MV-4-11 (cell line): ENCODE results near the gene INO80C.

Experiments
- DNase-seq: peaks from one replicate; lab custom pipeline; 2025; lab: John Stamatoyannopoulos, UW

The INO80C gene, protein sequence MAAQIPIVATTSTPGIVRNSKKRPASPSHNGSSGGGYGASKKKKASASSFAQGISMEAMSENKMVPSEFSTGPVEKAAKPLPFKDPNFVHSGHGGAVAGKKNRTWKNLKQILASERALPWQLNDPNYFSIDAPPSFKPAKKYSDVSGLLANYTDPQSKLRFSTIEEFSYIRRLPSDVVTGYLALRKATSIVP

DNA sequence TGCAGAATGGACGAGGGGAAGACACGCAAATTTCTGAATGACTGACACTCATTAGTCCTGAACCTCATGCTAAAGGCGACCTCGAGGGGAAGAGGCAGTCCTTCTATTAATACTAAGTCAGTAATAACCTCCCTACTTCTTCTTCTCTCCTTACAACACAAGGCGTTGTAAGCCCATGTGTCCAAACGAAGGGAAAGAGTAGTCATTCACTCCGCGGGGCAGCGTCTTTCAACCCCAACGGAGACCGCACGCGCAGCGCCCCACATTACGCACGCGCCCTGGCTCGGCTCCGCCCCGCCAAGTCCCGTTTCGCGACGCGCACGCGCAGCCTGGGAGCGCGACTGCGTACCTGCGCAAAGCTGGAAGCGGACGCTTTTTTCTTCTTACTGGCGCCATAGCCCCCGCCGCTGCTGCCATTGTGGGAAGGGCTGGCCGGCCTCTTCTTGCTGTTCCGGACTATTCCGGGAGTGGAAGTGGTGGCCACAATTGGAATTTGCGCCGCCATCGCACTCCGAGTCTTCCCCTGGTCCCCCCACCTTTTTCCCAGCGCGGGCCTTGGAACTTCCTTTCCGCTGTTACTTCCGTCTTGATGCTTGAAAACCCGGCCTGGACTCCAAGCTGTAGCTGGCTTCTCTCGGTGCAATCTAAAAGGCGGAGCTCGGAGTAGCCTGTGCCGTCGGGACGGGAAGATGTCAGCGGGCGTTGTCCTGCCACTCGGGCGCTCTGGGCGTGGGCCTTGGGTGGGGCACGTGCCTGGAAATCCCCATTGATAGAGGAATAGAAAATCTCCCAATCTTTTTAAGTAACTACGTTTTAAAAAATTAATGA, at the start of gene INO80C:
TSS of gene INO80C (minus strand) at position 591 of the 828 bp plus-strand sequence. CDS start at position 505, 86 bp downstream.
- peak; percentile 90 for DNase-seq

DNA sequence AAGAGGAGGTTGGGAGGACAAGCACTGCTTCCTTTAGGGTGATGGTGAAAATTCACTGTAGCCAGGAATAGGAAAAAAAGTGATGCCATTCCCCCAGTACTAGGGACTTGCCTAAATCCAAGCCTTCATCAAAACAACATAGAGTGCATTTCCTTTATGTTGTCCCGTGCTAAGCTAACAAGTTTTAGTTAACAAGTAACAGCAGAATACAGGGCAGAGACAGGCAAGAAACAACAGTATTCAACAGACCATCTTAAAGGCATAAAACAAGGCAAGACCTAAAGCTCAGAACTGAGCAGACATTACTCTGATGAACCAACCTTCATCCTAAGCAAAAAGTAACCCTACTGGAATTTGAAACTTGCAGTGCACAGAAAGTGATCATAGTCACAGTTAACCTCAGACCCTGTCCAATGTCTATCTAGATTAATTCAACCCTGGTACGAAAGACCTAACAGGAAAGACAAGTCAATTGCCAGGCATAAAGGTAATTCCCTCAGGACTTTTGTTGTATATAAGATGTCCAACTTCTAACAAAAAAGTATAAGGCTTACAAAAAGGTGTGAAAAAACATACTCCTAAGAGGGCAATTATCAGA, 49.3 kb upstream of the INO80C start:
- DNase-seq: no peak

DNA sequence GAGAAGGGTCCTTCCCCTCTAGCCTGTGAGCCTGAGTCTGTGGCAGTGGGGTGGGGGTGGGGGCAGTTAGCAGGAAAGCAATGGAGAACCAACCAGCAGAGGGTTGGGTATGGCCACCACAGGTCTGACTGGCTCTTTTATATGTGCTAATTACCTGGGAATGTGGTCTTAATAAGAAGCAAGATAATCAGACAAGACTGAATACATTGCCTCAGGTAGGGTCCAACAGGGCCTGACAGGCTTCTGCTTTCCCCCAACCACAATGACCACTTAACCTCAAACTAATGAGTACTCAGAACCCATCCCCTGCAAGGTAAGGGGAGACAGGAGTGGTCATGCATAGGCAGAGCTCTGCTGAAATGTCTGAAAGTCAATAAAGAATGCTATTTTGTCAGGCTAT, 44.6 kb upstream of the INO80C start:
- DNase-seq: no peak

DNA sequence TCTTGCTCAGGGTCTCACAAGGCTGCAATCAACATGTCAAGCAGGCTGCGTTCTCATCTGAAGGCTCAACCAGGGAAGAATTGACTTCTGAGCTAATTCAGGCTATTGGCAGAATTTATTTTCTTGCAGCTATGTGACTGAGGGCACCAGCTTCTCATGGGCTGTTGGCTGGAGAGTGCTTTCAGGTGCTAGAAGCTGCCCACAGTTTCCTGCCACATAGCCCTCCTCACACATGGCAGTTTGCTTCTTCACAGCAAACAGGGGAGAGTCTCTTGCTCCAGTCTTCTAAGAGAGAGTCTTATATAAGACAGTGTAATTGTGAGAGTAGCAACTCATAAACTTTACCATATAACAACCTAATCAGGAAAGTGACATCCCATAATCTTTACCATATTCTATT, 37.5 kb upstream of the INO80C start:
- no peak for DNase-seq

DNA sequence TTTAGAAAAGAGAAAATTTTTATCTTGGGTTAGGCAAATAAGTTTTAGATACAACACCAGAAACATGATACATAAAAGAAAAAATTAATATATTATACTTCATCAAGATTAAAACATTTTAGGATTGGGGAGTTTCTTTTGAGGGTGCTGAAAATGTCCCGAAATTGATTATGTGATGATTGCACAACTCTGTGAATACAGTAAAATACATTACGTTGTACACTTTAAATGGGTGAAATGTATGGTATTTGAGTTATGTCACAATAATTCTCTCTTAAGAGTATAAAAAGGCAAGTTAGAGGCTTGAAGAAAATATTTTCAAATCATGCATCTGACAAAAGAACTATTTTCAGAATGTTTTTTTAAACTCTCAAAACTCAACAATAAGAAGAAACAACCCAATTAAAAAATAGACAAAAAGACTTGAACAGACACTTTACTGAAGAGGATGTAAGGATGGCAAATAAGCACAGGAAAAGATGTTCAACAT, 36.2 kb upstream of the INO80C start:
- DNase-seq: no peak

DNA sequence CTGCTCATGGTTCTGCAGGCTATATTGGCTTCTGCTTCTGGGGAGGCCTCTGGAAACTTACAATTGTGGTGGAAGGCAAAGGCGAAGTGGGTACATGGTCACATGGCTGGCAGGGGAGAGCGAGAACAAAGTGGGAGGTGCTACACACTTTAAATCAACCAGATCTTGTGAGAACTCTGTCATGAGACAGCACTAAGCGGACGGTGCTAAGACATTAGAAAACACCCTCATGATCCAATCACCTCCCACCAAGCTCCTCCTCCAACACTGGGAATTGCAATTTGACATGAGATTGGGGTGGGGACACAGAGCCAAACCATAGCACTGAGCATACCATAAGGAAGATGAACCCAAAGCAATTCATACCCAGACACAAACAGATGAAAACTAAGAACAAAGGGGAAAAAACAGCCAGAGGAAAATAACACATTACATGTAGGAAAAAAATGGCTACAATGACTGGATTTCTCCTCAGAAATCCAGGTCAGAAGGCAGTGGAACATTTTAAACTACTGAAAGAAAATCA, 31.1 kb upstream of the INO80C start:
- no peak for DNase-seq

DNA sequence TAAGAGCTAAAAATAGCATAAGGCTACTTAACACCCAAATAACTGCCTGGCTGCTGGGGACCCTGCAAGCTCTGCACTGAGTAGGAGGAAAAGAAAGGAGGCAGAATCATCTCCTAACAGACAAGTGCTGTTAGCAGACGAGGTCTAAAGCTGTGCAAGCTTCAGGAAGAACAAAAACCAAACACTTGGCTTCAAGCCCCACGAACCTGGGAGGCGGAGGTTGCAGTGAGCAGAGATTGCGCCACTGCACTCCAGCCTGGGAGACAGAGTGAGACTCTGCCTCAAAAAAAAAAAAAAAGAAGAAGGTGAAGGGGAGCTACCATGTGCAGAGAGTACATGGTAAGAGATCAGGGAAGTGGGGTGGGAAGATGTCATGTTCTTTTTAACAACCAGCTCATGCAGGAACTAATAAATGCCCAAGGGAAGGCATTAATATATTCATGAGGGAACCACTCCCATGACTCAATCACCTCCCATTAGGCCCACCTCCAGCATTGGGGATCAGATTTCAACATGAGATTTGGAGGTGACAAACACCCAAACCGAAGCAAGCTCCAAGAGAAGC, 28.8 kb upstream of the INO80C start:
- peak; percentile 25 for DNase-seq

DNA sequence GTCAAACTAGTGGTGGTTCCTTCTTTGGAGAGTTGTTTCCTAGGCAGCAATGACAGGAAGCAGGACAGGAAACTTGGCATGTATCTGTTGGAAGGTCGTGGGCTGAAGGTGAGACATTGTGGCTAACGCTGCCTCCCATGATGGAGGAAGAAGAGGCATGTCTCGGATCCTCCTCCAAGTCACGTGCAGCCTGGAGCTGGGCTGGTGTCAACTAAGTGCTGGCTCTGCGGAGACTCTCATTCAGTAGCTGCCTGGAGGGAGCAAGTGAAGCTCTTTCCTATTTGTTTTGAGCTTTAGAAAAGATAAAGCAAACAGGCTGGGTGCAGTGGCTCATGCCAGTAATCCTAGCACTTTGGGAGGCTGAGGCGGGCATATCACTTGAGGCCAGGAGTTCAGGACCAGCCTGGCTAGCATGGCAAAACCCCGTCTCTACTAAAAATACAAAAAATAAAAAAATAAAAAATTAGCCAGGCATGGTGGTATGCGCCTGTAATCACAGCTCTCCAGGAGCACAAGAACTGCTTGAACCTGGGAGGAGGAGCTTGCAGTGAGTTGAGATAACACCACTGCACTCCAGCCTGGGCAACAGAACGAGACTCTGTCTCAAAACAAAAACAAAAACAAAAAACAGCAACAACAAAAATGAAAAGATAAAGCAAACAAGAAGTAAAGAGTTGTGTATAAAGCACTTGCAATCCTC, 28.2 kb upstream of the INO80C start:
- no peak for DNase-seq

DNA sequence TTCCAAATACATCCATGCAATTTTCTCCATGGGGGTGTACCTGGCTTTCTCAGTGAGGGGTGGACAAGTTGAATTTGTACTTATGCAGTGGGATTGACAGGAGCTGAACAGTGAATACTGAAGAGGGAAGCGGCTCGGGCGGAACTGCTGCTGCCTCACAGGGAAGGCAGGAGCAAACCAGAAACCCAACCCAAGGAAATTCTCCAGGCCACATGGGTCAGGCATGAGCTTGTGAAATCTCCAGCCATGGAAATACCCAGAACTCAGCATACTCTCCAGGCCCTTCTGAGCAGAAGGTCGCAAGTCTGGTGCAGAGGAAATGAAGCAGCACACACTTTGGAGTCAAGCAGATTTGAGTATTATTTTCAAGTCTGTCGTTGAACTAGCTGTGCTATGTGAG, 26.5 kb upstream of the INO80C start:
- DNase-seq: peak; percentile 57

DNA sequence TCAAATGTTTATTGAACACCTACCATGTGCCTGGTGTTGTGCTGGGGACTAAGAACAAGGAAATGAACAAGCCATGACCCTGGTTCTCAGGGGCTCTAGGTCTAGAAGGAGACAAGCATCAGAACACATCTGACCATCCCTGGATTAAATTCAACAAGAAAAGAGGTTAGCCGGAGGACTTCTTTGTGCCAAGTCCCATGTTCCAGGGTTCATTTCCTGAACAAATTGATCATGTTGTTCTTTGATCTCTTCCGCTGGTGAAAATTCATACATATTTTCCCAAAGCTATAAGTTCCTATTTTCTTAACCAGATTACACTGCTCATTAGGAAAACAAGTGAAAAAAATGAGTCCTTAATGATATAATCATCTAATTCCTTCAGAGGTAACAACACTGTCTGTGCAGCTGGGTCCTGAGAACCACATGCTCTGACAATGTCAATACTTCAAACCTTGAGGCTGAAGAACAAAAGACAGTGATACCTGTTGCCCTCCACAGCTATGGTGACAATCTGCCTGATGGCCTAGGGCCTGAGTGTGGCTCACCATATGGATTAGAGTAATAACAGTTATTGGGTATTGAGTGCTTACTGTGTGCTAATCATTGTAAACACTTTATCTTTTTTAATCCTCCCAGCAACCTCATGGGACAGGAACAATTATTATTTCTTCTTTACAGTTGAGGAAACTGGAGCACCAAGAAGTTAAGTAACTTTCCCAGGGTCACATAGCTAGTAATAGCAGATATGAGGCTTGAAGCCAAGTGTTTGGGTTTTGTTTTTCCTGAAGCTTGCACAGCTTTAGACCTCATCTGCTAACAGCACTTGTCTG, 24.6 kb upstream of the INO80C start:
- DNase-seq: no peak

DNA sequence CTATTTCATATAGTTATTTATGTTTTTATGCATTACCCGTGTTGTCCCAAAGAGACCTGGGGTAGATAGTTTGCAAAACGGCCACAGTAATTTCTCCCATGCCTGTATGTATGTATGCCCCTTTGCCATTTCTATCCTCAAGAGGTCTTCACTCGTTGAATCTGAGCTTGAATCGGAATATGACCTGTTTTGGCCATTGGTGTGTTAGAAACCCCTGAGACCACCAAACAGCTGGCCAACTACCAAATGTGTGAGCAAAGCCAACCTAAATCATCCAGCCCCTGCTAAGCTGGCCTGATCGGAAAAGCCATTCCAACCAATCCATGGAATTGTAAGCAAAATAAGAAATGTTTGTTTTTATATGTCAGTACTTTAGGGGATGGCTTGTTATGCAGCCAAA, 23.4 kb upstream of the INO80C start:
- DNase-seq: no peak

DNA sequence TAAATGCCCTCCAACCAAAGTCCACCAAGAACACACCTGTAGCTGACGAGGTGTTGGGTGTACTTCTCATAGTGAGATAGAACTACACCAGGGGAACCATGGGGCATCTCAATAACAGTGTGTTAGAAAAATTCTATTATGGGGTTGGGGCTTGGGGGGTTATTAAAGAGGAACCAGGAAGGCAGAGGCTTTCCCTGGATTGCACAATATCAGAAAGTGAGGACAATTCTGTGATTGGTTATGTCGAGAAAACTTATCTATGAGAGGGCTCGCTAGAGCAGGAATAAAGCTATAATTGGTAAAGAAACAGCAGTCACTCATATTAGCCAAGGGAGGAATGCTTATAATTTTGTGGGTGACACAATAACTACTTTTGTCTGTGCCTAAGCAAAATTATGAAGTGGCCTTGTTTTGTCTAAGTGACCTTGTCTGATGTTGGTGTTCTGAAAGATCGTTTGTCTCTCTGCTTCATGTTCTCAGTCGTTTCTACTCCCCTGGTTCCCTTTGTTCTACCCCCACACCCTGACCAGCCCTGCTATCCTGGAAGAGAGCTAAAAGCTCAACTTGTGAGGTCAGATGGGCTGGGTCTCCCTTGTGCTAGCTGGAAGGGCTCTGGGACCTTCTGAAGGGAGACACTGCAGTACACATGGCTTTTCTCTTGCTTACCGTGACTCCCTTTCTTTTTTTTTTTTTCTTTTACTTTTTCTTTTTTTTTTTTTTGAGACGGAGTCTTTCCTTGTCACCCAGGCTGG, 21.6 kb upstream of the INO80C start:
- peak; percentile 32 for DNase-seq

DNA sequence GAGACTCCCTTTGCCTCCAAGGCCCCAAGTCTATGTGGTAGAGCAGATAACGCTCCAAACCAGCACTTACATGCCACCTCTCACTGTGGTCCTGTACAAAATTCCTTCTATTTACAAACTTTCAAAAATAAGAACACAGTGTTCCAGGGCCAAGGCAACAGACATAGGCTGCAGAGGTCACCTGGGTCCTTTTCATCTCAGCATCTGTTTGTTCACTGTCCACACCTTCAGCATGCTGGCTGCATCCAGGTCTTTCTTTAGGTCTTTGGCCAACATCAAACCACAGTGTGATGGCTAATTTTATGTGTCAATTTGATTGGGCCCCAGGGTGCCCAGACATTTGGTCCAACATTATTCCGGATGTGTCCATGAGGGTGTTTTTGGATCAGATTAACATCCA, 20.0 kb upstream of the INO80C start:
- DNase-seq: no peak

DNA sequence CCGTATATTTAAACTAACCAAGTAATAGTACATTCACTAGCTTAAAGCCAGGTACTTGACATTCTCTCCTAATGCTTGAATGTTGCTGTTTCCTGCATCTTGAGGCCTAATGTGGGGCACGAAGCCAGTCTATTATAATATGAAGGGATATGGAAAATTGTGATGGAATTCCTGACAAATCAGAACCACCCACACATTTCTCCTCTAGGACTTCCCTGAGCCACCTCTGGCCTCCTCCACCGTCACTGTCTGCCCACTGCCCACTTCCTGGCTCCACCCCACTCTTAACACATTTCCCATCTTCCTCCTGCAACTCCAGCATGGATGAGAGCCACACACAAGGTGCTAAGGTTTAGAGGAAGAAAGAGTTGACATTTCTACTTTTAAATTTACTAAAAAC, 19.0 kb upstream of the INO80C start:
- no peak for DNase-seq

DNA sequence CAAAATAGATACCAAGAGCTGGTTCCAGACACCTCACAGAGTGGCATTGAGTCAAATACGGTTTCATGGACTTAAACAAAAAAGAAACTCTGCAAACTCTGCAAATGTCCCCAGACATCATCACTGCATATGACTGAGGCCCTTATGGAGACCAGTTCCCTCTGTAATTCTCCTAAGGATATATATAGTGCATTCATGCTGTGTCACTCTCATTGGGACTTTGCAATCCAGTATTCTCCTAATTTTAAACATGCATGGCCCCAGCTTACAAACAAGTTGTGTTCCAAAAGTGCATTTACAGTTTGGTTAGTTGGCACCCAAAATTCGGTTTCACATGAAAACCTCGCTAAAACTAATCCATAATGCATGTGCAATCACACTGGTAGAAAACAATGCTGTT, 18.6 kb upstream of the INO80C start:
- DNase-seq: no peak

DNA sequence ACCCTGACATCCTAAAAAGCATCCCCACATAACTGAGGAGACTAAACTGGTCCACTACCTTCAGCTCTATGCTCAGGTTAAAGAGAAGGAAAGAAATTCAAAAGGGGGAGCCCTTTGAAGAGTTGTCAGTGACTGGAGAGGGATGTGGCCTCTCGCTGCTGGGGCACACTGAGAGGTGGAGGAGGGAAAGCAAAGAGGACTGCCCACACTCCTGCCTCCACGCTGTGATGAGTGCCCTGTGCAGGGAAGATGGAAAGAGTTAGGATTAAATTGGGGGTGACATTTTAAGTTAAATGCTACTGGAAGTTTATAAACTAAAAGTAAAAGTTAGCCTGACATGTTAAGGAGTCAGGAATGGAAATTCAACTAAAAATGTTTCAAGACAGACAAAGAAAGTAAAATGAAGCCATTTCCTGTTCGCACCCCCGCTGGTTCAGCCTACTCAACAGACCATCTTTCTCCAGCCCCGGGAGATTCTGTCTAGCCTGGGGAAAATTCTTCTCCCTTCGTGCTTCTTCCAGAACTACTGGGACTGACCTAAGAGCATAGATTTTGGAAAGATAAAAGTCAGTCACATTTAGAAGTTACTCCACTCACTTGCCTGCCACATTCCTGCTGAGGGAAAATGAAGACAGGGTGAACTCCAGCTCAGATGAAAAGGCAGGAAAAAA, 17.8 kb upstream of the INO80C start:
- no peak for DNase-seq

DNA sequence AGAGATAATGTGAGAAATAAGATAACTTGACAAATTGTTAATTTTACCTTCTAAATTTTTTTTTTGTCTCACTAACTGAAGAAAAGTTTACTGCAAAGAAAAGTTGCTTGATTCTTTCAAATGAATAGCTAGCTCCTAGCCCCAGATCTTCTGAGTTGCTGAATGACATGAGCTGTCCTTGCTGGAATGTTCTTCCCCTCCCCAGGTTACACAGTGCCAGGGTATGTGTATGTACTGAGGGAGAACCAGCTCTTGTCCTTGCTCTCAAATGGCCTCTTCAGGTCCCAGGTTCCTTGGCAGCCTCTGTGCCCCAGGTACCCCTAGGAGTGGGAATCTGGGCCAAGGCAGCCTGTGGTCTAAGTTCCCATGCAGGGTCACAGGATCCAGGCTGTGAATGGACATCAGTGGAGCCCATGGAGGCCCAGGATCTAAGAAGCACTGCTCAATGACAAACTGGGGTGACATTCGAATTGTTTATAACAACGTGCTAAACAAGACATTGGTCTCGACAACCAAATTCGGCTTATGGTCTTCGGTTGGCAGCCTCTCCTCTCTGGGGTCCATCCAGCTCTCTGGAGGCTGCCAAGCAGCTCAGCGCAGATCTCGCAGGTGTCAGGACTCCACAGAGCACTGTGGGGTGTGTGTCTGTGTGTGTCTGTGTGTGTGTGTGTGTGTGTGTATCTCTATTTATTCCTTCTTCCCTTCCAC, 17.1 kb upstream of the INO80C start:
- no peak for DNase-seq

DNA sequence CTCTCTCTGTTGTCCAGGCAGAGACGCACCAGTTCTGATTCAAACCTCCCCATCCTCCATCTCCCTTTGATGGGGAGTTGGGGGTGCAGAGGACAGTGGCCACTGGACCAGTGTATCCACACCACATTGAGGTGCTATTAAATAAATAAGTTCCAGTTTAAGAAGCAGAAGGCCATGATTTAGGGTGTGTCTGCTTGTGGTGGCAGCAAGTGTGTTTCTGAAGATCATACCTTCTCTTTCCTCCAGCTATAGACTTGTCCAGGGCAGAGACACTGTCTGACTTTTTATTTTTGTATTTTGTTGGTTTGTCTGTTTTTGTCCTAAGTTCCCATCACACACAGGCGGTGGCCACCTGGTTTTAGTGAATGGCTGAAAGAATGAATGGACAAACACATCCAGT, 16.5 kb upstream of the INO80C start:
- DNase-seq: no peak
